Activated CD8-positive, alpha-beta T cell treated with anti-CD3 and anti-CD28 coated beads for 36 hours (primary cell): ENCODE results near the gene TMEM259. TPM values are rescaled to one million over a fixed set of nuclear protein-coding genes. Genes with fewer than 3 reads are reported as not detected.

Experiments
- ATAC-seq: fragments of 200-7000 bp; cut with Tn5 transposase; one replicate; pipeline ENCODE4 v1.10.0; 2021; ENCODE audit warnings: mild to moderate bottlenecking, moderate library complexity
- CTCF ChIA-PET: fragments of 350-600 bp; sonication (Branson Sonifier 250); formaldehyde crosslinking; loops from one replicate; lab custom pipeline; 2021; ENCODE audit warnings: antibody characterized with exemption; lab: Charles Lee
- POLR2A ChIA-PET: fragments of 350-600 bp; sonication (Branson Sonifier 250); formaldehyde crosslinking; loops from one replicate; lab custom pipeline; 2021; ENCODE audit warnings: antibody characterized with exemption; lab: Charles Lee
- DNase-seq: peaks from one replicate; pipeline ENCODE4 v3.0.0-alpha.2; 2020
- H3K27ac Mint-ChIP-seq: one replicate; pipeline ENCODE4 v1.8.0; 2021; ENCODE audit warnings: mild to moderate bottlenecking, mixed read lengths
- H3K27me3 Mint-ChIP-seq: one replicate; pipeline ENCODE4 v1.8.0; 2021; ENCODE audit warnings: mixed read lengths
- H3K36me3 Mint-ChIP-seq: one replicate; pipeline ENCODE4 v1.8.0; 2021; ENCODE audit warnings: low read depth, mixed read lengths
- H3K4me1 Mint-ChIP-seq: one replicate; pipeline ENCODE4 v1.8.0; 2021; ENCODE audit warnings: low read depth, mixed read lengths
- H3K4me3 Mint-ChIP-seq: one replicate; pipeline ENCODE4 v1.8.0; 2021; ENCODE audit warnings: mild to moderate bottlenecking, moderate library complexity, mixed read lengths
- H3K9me3 Mint-ChIP-seq: one replicate; pipeline ENCODE4 v1.8.0; 2021; ENCODE audit warnings: mixed read lengths
- intact Hi-C: fragments of 100-400 bp; cut with micrococcal nuclease; formaldehyde crosslinking; loops from one replicate; pipeline ENCODE4 v1.10.0; 2022
- total RNA-seq, 2 experiments: library from RNA; stranded (reverse); gene quantifications; one replicate each; pipeline ENCODE4 v1.2.3, GENCODE V29; 2021
- TF ChIP-seq, protein P1 (sequence below): fragments of 200-600 bp; IDR thresholded peaks from one replicate; pipeline ENCODE4 v1.8.0; 2022; ENCODE audit warnings: antibody characterized with exemption, mild to moderate bottlenecking

Gene TMEM259
- total RNA-seq, 2 experiments from 2014 or later = 115 to 117 TPM

GRCh38 chr19:1002600-1002999, 18.3 kb downstream of the TMEM259 start:
- Mint-ChIP-seq H3K9me3 (no peaks in the 10 kb centered on the region), H3K4me1 (no peaks in the 10 kb centered on the region), H3K4me3 (no peak overlapping the region), H3K27me3 (peaks cover 24% of the 10 kb centered on the region), H3K36me3 (no peaks in the 10 kb centered on the region), H3K27ac (no peak overlapping the region)
- DNase-seq (no peak), ATAC-seq (no peak)
- ChIA-PET POLR2A (no interaction called here), CTCF (no interaction called here)
- TF ChIP-seq, protein P1, sequence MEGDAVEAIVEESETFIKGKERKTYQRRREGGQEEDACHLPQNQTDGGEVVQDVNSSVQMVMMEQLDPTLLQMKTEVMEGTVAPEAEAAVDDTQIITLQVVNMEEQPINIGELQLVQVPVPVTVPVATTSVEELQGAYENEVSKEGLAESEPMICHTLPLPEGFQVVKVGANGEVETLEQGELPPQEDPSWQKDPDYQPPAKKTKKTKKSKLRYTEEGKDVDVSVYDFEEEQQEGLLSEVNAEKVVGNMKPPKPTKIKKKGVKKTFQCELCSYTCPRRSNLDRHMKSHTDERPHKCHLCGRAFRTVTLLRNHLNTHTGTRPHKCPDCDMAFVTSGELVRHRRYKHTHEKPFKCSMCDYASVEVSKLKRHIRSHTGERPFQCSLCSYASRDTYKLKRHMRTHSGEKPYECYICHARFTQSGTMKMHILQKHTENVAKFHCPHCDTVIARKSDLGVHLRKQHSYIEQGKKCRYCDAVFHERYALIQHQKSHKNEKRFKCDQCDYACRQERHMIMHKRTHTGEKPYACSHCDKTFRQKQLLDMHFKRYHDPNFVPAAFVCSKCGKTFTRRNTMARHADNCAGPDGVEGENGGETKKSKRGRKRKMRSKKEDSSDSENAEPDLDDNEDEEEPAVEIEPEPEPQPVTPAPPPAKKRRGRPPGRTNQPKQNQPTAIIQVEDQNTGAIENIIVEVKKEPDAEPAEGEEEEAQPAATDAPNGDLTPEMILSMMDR = no peak
- intact Hi-C loops = no loop called here

DNA sequence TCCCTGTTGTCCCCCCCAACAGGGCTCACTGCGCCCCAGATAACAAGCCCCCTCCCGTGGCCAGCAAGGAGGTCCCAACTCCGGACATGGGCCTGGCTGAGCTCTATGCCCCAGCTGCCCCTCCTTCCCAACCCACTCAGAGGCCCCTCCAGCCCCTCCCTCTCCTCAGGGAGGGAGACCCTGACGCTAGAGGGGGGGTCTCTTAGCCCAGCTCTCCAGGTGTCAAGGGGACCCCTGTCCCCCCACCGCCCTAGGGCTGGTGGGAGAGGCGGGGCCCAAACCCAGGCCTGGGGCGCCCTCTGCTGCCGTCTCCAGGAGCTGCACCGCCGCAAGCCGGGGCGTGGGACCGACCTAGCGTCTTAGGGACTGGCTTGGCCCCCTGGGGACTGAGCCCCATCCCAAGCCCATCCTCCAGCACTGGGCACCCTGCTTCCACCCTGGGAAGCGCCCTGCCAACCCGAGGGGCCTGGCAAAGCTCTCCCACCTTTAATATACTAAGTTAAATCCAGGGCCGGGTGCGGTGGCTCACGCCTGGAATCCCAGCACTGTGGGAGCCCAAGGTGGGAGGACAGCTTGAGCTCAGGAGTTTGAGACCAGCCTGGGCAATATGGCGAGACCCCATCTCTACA, 19.3 kb downstream of the TMEM259 start:
- intact Hi-C loops = no loop called here
- Mint-ChIP-seq H3K9me3 (no peaks in the 10 kb centered on the region), H3K27me3 (peaks cover 25% of the 10 kb centered on the region), H3K4me1 (peaks cover 1% of the 10 kb centered on the region), H3K36me3 (no peaks in the 10 kb centered on the region), H3K4me3 (no peak overlapping the region), H3K27ac (no peak overlapping the region)
- CTCF ChIA-PET = interaction anchor here (0.6 to 1.5 kb wide), 8 partner anchors 9 to 268 kb away, joined by 3 to 4 read pairs (median 3); partner anchors contain the start of gene CIRBP
- peak; percentile 75 for DNase-seq
- ATAC-seq = peak; percentile 88
- POLR2A ChIA-PET = interaction anchor here (1.0 kb wide), 1 partner anchor 86 kb away, joined by 3 read pairs; no protein-coding TSS in a partner anchor
- TF ChIP-seq, protein P1 = peak; percentile 95

DNA sequence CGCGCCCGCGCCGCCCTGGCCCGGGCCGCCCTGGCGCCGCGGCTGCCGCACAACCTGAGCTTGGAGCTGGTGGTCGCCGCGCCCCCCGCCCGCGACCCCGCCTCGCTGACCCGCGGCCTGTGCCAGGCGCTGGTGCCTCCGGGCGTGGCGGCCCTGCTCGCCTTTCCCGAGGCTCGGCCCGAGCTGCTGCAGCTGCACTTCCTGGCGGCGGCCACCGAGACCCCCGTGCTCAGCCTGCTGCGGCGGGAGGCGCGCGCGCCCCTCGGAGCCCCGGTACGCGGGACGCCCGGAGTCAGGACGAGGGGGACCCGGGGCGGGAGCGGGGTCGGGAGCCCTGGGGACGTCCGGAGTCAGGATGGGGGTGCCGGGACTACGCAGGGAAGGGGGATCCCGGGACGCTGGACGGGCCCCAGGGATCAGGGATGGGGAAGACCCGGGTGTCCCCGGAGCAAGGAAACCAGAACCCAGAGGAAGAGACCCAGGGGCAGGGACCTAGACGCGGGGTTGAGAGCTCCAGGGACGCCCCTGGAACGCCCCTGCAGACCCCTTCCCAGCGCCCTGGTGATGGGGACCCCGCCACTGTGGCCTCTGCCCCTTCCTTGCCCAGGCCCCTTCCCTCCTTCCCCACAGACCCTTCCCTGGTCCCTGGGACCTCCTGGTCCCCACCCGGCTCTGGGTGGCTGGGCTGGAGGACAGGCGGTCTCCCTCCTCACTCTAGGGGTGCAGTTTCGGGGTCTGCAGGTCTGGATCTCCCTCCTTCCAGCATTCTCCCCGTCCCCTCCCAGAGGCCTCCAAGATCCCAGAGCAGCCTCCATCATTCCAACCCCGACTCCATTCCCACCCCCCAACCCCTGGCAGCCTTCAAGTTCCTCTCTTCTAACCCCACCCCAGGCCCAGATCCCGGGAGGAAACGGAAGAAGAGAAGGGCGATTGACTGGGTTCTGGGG, 20.1 kb downstream of the TMEM259 start:
- H3K27ac Mint-ChIP-seq = no peak overlapping the region
- TF ChIP-seq, protein P1 = no peak
- CTCF ChIA-PET = interaction anchor here (0.6 to 1.5 kb wide), 8 partner anchors 9 to 268 kb away, joined by 3 to 4 read pairs (median 3); partner anchors contain the start of gene CIRBP
- peaks cover 9% of the 10 kb centered on the region for H3K4me1 Mint-ChIP-seq
- peaks cover 25% of the 10 kb centered on the region for H3K27me3 Mint-ChIP-seq
- POLR2A ChIA-PET = interaction anchor here (1.0 kb wide), 1 partner anchor 87 kb away, joined by 3 read pairs; no protein-coding TSS in a partner anchor
- ATAC-seq (no peak), DNase-seq (no peak)
- no peaks in the 10 kb centered on the region for H3K36me3 Mint-ChIP-seq
- intact Hi-C loops = no loop called here
- no peaks in the 10 kb centered on the region for H3K9me3 Mint-ChIP-seq
- H3K4me3 Mint-ChIP-seq = no peak overlapping the region

- Mint-ChIP-seq H3K9me3 (no peaks in the 10 kb centered on the region), H3K36me3 (no peaks in the 10 kb centered on the region), H3K4me3 (no peak within 1 kb of the TSS), H3K4me1 (peaks cover 9% of the 10 kb centered on the region), H3K27me3 (peaks cover 25% of the 10 kb centered on the region), H3K27ac (no peak within 1 kb of the TSS)
- peak; percentile 79 for DNase-seq
- CTCF ChIA-PET = no interaction called here
- POLR2A ChIA-PET = no interaction called here
- TF ChIP-seq, protein P1 = peak; percentile 55
- ATAC-seq = peak; percentile 53
- intact Hi-C loops = no loop called here
These were observed 20.8 kb downstream of the TMEM259 start, which contains the start of gene GRIN3B for GRCh38 chr19:1000095-1000494. Gene GRIN3B (plus strand): TSS chr19:1000419. CDS start chr19:1000438, 19 bp downstream.
